Sciatic nerve (tissue), 2 donors: ENCODE measurements around the gene TOP3A. TPM values are rescaled to one million over a fixed set of nuclear protein-coding genes. Genes with fewer than 3 reads are reported as not detected.

Source experiments
- ATAC-seq: fragments of 200-7000 bp; cut with Tn5 transposase; one replicate; pipeline ENCODE4 v1.9.1; 2020; ENCODE audit warnings: mild to moderate bottlenecking, moderate library complexity
- DNase-seq: peaks from one replicate; pipeline ENCODE4 v3.0.0-alpha.2; 2020; ENCODE audit warnings: low spot score
- intact Hi-C: fragments of 100-400 bp; cut with DNase I; formaldehyde crosslinking; loops from one replicate; pipeline ENCODE4 v1.14.2; 2022
- total RNA-seq: library from RNA; stranded (reverse); fragmentation: NEBNext Ultra II Directional; extraction: Animal tissue kit (Norgen Biotek cat#: 25700); gene quantifications from one replicate; pipeline ENCODE4 v1.2.1, GENCODE V29; 2021
- donor health status: DM: no; HTN: no; CAD: no.
- donor health status: DM: no; HTN: no; CAD: no.

Gene TOP3A
- total RNA-seq, 1 donor from 2014 or later, result 37.0 TPM

GRCh38 chr17:18246109-18246725, 68.6 kb downstream of the TOP3A start:
- intact Hi-C loops, result no loop called here
- no peak for ATAC-seq
- no peak for DNase-seq

- DNase-seq, result no peak
- ATAC-seq, result no peak
- intact Hi-C loops, result no loop called here
Measured at GRCh38 chr17:18245038-18245776, 69.6 kb downstream of the TOP3A start.

GRCh38 chr17:18241229-18241871, 73.4 kb downstream of the TOP3A start:
- ATAC-seq (no peak), DNase-seq (no peak)
- intact Hi-C loops, result no loop called here

GRCh38 chr17:18240449-18240848, 74.3 kb downstream of the TOP3A start:
- ATAC-seq (no peak), DNase-seq (no peak)
- intact Hi-C loops, result no loop called here

- no peak for ATAC-seq
- intact Hi-C loops, result no loop called here
- no peak for DNase-seq
Measured at GRCh38 chr17:18238299-18238698, 76.5 kb downstream of the TOP3A start.

GRCh38 chr17:18237461-18237860, 77.3 kb downstream of the TOP3A start:
- DNase-seq (no peak), ATAC-seq (no peak)
- intact Hi-C loops, result no loop called here

GRCh38 chr17:18236494-18236893, 78.3 kb downstream of the TOP3A start:
- intact Hi-C loops, result no loop called here
- DNase-seq, result no peak
- no peak for ATAC-seq

GRCh38 chr17:18235743-18236256, 79.0 kb downstream of the TOP3A start:
- no peak for ATAC-seq

GRCh38 chr17:18234853-18235380, 79.9 kb downstream of the TOP3A start:
- intact Hi-C loops, result no loop called here
- DNase-seq (no peak), ATAC-seq (no peak)

More at GRCh38 chr17:18235743-18236256, 79.0 kb downstream of the TOP3A start:
- intact Hi-C loops, result no loop called here
- DNase-seq, result no peak

- no peak for DNase-seq
- intact Hi-C loops, result no loop called here
- ATAC-seq, result no peak
Measured at GRCh38 chr17:18233803-18234518, 80.8 kb downstream of the TOP3A start.

- ATAC-seq (no peak), DNase-seq (no peak)
- intact Hi-C loops, result no loop called here
Measured at GRCh38 chr17:18231164-18231563, 83.6 kb downstream of the TOP3A start.

- no peak for DNase-seq
- ATAC-seq, result no peak
- intact Hi-C loops, result no loop called here
Measured at GRCh38 chr17:18230288-18231141, 84.3 kb downstream of the TOP3A start.

- ATAC-seq, result no peak
- intact Hi-C loops, result no loop called here
Measured at GRCh38 chr17:18229771-18230170, 85.0 kb downstream of the TOP3A start.

GRCh38 chr17:18229254-18229653, 85.5 kb downstream of the TOP3A start:
- DNase-seq (no peak), ATAC-seq (no peak)
- intact Hi-C loops, result no loop called here

More at GRCh38 chr17:18229771-18230170, 85.0 kb downstream of the TOP3A start:
- no peak for DNase-seq

- ATAC-seq, result no peak
- intact Hi-C loops, result no loop called here
- no peak for DNase-seq
Measured at GRCh38 chr17:18228176-18228682, 86.6 kb downstream of the TOP3A start.

GRCh38 chr17:18227635-18228034, 87.2 kb downstream of the TOP3A start:
- intact Hi-C loops, result no loop called here

GRCh38 chr17:18226284-18226945, 88.4 kb downstream of the TOP3A start:
- no peak for DNase-seq
- ATAC-seq, result no peak
- intact Hi-C loops, result no loop called here

More at GRCh38 chr17:18227635-18228034, 87.2 kb downstream of the TOP3A start:
- DNase-seq (no peak), ATAC-seq (no peak)
